Esophagus muscularis mucosa (tissue), 4 donors: Measurements from ENCODE around the gene FOXN3. TPM values are rescaled to one million over a fixed set of nuclear protein-coding genes. Genes with fewer than 3 reads are reported as not detected.

Experiments
- DNase-seq: peaks from one replicate; pipeline ENCODE4 v3.0.0-alpha.2; 2017; ENCODE audit errors: extremely low spot score
- H3K27ac ChIP-seq, 4 donors: fragments of 200-600 bp; sonication (generic); replicated peaks in 1 of 4; 1 replicate in 3 of 4; 2 replicates in 1 of 4; pipeline ENCODE4 v1.5.1; 2016 to 2019; ENCODE audit warnings: mild to moderate bottlenecking in 1 of 4
- H3K27me3 ChIP-seq, 4 donors: fragments of 200-600 bp; sonication (generic); one replicate each; pipeline versions ENCODE4 v1.5.1 to v1.6.0; 2016 to 2019
- H3K36me3 ChIP-seq, 4 donors: fragments of 200-600 bp; sonication (generic); one replicate each; pipeline ENCODE4 v1.5.1; 2016 to 2019
- H3K4me1 ChIP-seq, 4 donors: fragments of 200-600 bp; sonication (generic); one replicate each; pipeline ENCODE4 v1.5.1; 2016 to 2019
- H3K4me3 ChIP-seq, 4 donors: fragments of 200-600 bp; sonication (generic); 1 replicate in 2 of 4; 2 replicates in 2 of 4; pipeline ENCODE4 v1.5.1; 2016 to 2019; ENCODE audit warnings: mild to moderate bottlenecking in 4 of 4, moderate library complexity in 1 of 4
- H3K9me3 ChIP-seq, 4 donors: fragments of 200-600 bp; sonication (generic); 1 replicate in 3 of 4; 2 replicates in 1 of 4; pipeline ENCODE4 v1.5.1; 2016 to 2019
- EP300 ChIP-seq: sonication (generic); formaldehyde crosslinking; IDR thresholded peaks from one replicate; pipeline ENCODE4 v1.6.1; 2017; ENCODE audit warnings: antibody characterized with exemption
- POLR2A ChIP-seq: fragments of 450-650 bp; IDR thresholded peaks from one replicate; pipeline ENCODE4 v1.6.1; 2017; ENCODE audit warnings: antibody characterized with exemption, moderate library complexity, mild to moderate bottlenecking, low read depth
- POLR2AphosphoS5 ChIP-seq, 2 donors: sonication (generic); formaldehyde crosslinking; IDR thresholded peaks; one replicate each; pipeline ENCODE4 v1.6.1; 2017; ENCODE audit warnings: antibody characterized with exemption in 2 of 2
- WGBS: methylation state at CpG from one replicate; pipeline ENCODE4 v1.1.5; 2018; 5-methylcytosine and 5-hydroxymethylcytosine counted together
- intact Hi-C: fragments of 100-400 bp; cut with DNase I; formaldehyde crosslinking; loops from one replicate; pipeline ENCODE4 v1.15.1; 2023
- total RNA-seq, 4 donors: library from RNA; depleted of rRNA; stranded (reverse); fragments of >200 nt; gene quantifications; one replicate each; pipeline versions ENCODE4 v1.1.0 to v1.2.1, GENCODE V29; 2016
- TF ChIP-seq, protein P1 (sequence below), 3 experiments: fragments of 200-600 bp in 2 of 3; fragments of 450-650 bp in 1 of 3; sonication (generic) in 2 of 3; IDR thresholded peaks; one replicate each; pipeline ENCODE4 v1.5.1; 2017 to 2019; ENCODE audit warnings: antibody characterized with exemption in 3 of 3, mild to moderate bottlenecking in 2 of 3, moderate library complexity in 1 of 3

Gene FOXN3
- total RNA-seq, 4 donors from 2014 or later = 114 to 180 (median 145) TPM

DNA sequence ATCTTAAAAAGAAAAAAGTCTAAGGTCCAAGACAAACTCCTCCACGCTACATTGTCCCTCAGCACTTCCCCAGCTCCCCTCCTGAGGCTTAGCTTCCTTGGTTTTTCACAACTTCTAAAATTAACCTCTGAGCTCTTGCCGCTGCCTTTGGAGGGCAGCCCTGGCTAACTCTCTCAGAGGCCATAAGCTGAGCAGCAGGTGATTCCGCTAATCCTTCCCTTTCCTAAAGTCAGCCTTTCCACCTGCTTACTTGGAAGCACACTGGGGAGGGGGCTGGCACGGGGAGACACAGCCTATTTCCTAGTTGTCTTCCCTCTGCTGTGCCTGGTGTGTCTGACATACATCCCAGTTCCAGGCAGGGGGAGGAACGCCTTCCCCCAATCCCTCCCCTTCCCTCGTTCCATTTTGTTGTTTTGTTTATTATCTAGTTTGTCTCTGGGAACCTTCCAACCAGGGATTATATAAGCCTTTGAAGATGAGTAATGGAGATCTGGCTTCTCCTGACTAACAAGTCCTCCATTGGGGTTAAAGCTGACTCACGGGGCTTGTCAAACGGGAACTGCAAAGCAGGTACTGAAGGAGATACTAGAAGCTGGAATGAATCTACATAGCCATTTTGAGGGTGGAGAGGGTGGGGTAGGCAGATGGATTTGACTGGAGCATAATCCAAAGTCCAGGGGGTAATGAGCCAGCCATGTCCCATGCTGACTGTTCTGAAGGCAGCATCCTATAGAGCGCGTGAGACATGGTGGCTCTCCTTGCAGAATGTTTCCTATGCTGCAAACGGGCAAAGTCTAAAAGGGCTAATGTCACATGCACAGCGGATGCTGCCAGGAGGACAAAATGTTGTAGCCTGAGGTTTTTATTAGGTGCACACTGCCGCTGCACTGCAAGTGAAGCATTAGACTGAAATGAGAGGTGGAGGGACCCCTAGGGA lies 230.8 kb downstream of the FOXN3 start:
- TF ChIP-seq, protein P1, sequence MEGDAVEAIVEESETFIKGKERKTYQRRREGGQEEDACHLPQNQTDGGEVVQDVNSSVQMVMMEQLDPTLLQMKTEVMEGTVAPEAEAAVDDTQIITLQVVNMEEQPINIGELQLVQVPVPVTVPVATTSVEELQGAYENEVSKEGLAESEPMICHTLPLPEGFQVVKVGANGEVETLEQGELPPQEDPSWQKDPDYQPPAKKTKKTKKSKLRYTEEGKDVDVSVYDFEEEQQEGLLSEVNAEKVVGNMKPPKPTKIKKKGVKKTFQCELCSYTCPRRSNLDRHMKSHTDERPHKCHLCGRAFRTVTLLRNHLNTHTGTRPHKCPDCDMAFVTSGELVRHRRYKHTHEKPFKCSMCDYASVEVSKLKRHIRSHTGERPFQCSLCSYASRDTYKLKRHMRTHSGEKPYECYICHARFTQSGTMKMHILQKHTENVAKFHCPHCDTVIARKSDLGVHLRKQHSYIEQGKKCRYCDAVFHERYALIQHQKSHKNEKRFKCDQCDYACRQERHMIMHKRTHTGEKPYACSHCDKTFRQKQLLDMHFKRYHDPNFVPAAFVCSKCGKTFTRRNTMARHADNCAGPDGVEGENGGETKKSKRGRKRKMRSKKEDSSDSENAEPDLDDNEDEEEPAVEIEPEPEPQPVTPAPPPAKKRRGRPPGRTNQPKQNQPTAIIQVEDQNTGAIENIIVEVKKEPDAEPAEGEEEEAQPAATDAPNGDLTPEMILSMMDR (IDR thresholded peaks at IDR 0.05) = no peak
- TF ChIP-seq POLR2AphosphoS5 (IDR thresholded peaks at IDR 0.05) = no peak
- Histone ChIP-seq H3K9me3 (no peaks in the 10 kb centered on the region), H3K4me3 (no peak overlapping the region), H3K27ac (peak overlapping the region in 2 of 4 donors; percentile 31 to 35), H3K36me3 (peaks cover 0 to 18% (median 7%) of the 10 kb centered on the region in 4 donors), H3K4me1 (peaks cover 23 to 42% (median 31%) of the 10 kb centered on the region in 4 donors), H3K27me3 (no peaks in the 10 kb centered on the region)
- 68% methylated on average over 13 of the region's 13 CpGs for WGBS
- no peak for DNase-seq
- intact Hi-C loops = loop anchor here (10.0 kb wide), 1 partner anchor 141 kb away; no protein-coding TSS in a partner anchor

DNA sequence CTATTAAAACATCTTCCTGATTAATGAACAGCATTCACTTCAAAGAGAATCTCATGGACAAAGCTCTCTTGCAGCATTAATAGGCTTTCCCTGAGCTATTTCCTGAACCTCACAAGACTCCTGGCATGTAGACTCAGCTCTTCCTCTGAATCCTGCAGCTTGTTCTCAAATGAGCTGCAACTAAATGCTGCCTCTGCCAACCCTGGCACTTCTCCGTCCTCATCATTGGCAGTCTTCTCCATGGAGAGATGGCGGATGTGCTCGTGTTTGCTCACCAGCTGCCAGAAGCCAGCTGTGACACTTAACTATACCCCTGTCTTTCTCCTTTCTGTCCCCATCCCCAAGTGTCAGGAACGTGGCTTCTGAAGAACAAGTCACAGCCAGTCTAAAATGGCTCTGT lies 232.1 kb downstream of the FOXN3 start:
- WGBS = 78% methylated on average over 4 of the region's 4 CpGs
- Histone ChIP-seq H3K4me1 (peaks cover 29 to 47% (median 39%) of the 10 kb centered on the region in 4 donors), H3K27me3 (no peaks in the 10 kb centered on the region), H3K36me3 (peaks cover 0 to 23% (median 9%) of the 10 kb centered on the region in 4 donors), H3K4me3 (no peak overlapping the region), H3K9me3 (no peaks in the 10 kb centered on the region), H3K27ac (no peak overlapping the region)
- DNase-seq = peak; percentile 62
- TF ChIP-seq EP300 (no peak), POLR2A (no peak), POLR2AphosphoS5 (IDR thresholded peaks at IDR 0.05) (no peak)
- TF ChIP-seq, protein P1 (IDR thresholded peaks at IDR 0.05) = no peak
- intact Hi-C loops = loop anchor here (10.0 kb wide), 1 partner anchor 140 kb away; no protein-coding TSS in a partner anchor

DNA sequence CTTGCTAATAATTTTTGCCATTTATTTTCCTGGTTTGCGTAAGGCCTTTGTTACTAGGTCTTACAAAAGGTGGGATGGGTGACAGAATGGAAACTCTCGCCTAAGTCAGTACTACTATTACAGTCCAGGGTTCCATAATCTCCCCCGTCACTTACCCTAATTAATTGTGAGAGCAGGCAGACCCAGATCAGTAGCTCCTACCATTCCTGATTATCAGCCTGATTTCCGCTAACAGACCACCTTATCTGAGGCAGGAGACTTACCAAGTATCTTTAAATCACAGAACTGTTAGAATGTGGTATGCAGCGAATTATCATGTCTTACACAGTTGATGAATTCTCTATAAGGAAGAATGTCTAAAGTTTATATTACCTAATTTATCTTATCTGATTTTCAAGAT lies 234.7 kb downstream of the FOXN3 start:
- no peak for TF ChIP-seq EP300
- no peak for TF ChIP-seq POLR2AphosphoS5 (IDR thresholded peaks at IDR 0.05)
- no peak for TF ChIP-seq POLR2A
- peaks cover 0 to 11% (median 4%) of the 10 kb centered on the region in 4 donors for H3K36me3 ChIP-seq
- H3K4me3 ChIP-seq = no peak overlapping the region
- WGBS = 98% methylated on average over 5 of the region's 5 CpGs
- intact Hi-C loops = loop anchor here (10.0 kb wide), 1 partner anchor 138 kb away; no protein-coding TSS in a partner anchor
- H3K27ac ChIP-seq = no peak overlapping the region
- H3K27me3 ChIP-seq = no peaks in the 10 kb centered on the region
- H3K4me1 ChIP-seq = peaks cover 46 to 61% (median 56%) of the 10 kb centered on the region in 4 donors
- no peaks in the 10 kb centered on the region for H3K9me3 ChIP-seq
- peak; percentile 12 for DNase-seq

DNA sequence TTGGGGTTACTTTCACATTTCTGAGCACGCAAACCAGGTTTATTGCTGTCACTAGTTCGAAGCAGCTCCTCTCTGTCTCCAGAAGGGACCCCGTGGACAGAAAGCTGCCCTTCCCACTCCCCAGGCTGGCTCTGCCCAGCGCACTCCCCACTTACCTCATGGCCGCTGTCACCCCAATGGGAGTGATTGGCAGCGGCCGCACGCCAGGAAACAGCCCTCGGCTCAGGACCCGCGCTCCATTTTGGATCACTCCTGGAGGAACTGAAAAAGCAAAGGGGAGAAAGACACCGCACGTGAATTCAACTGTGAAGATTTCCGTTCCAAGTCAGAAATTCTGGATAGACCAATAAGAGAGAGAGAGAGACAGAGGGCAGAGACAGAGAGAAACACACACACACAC lies 236.5 kb downstream of the FOXN3 start:
- H3K9me3 ChIP-seq = no peaks in the 10 kb centered on the region
- H3K36me3 ChIP-seq = peaks cover 0 to 15% (median 7%) of the 10 kb centered on the region in 4 donors
- peak overlapping the region in 2 of 4 donors; percentile 8 to 39 for H3K27ac ChIP-seq
- intact Hi-C loops = loop anchor here (10.0 kb wide), 1 partner anchor 136 kb away; no protein-coding TSS in a partner anchor
- no peak overlapping the region for H3K4me3 ChIP-seq
- DNase-seq = peak; percentile 57
- H3K27me3 ChIP-seq = no peaks in the 10 kb centered on the region
- H3K4me1 ChIP-seq = peaks cover 28 to 50% (median 38%) of the 10 kb centered on the region in 4 donors
- 95% methylated on average over 14 of the region's 14 CpGs for WGBS
- TF ChIP-seq POLR2A (no peak), POLR2AphosphoS5 (IDR thresholded peaks at IDR 0.05) (no peak), EP300 (no peak)
- TF ChIP-seq, protein P1 (IDR thresholded peaks at IDR 0.05) = no peak

DNA sequence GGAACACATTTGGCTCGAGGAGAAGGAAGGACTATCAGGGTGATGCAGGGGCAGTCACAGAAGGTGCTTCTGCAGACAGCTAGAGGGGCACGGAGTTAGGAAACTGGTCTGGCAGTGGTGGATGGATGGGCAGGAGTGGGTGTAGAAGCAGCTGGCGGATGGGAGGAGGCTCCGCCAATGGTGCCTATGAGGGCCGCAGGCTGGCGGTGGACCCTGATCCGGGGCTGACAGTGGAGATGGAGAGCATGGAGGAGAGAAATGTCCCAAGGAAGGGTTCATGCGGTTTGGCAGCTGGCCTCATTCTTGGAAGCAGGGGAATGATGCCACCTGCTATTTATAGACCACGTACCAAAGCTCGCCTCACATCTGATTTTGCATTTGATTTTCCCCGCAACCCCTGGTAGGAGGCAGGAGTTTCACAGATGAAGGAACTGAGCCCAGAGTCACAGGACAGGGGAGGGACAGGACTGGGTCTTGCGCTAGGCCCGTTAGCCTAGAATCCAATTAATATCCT lies 237.1 kb downstream of the FOXN3 start:
- 73% methylated on average over 13 of the region's 13 CpGs for WGBS

More for the DNA sequence above, 237.1 kb downstream of the FOXN3 start:
- peak; percentile 86 for DNase-seq
- Histone ChIP-seq H3K4me3 (no peak overlapping the region), H3K27me3 (no peaks in the 10 kb centered on the region), H3K4me1 (peaks cover 27 to 44% (median 35%) of the 10 kb centered on the region in 4 donors), H3K9me3 (no peaks in the 10 kb centered on the region), H3K36me3 (peaks cover 0 to 21% (median 11%) of the 10 kb centered on the region in 4 donors), H3K27ac (peak overlapping the region in 2 of 4 donors; percentile 8 to 39)
- intact Hi-C loops = loop anchor here (5.0 to 10.0 kb wide), 3 partner anchors 135 to 732 kb away; no protein-coding TSS in a partner anchor
- TF ChIP-seq POLR2A (no peak), POLR2AphosphoS5 (IDR thresholded peaks at IDR 0.05) (no peak)
